CD4-positive, alpha-beta T cell treated with Interleukin-17A for 1 hour (primary cell): ENCODE results near the gene NEUROD2.
A peak's percentile ranks its signal among the peaks of the same experiment; 100 is the strongest.

ENCODE experiments used
- DNase-seq: peaks from one replicate; pipeline ENCODE4 v3.0.0-alpha.2; 2020

NEUROD2 gene

GRCh38 chr17:39634384-39634871 is 26.7 kb upstream of the NEUROD2 start:
- peak; percentile 57 for DNase-seq

- no peak for DNase-seq
These were observed 26.0 kb upstream of the NEUROD2 start for GRCh38 chr17:39633570-39634183.

GRCh38 chr17:39632153-39632941 is 24.6 kb upstream of the NEUROD2 start:
- no peak for DNase-seq

- DNase-seq, result no peak
These were observed 23.7 kb upstream of the NEUROD2 start for GRCh38 chr17:39631403-39631802.

DNA sequence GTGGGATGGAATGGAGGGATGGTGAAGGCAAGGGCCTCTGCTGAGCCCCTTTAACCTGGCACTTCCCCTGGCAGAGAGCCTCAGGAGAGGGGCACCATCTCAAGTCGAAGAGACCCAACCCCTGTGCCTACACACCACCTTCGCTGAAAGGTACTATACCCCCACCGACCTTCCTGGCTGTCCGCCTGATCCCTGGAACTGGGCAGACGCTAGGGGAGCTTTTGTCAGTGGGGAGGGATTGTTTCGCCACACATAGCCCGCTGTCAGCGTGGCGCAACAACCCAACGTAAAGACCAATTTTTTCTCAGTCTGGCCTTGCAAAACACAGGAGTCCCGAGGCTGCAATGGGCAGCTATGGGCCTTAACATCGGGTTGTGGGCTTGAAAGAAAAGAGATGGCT is 22.2 kb upstream of the NEUROD2 start:
- no peak for DNase-seq

DNA sequence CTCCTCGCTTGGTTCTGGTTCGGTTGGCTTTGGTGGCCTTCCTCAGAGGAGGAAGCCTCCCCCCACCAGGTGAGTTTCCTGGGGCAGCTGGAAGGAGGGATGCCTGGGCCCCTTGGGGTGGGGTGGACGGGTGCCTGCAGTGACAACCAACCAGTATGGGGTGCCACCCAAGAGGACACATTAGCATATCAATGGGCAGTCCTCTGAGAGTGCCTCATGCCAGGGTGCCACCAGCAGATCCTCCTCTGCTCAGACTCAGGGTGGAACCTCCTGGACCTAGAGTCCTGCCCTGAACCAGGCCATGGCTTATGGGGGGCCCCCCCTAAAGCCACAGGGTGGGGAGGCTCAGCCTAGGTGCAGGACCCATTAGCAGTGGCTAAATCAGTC is 21.8 kb upstream of the NEUROD2 start:
- no peak for DNase-seq

GRCh38 chr17:39628655-39629493 is 21.2 kb upstream of the NEUROD2 start:
- no peak for DNase-seq

DNA sequence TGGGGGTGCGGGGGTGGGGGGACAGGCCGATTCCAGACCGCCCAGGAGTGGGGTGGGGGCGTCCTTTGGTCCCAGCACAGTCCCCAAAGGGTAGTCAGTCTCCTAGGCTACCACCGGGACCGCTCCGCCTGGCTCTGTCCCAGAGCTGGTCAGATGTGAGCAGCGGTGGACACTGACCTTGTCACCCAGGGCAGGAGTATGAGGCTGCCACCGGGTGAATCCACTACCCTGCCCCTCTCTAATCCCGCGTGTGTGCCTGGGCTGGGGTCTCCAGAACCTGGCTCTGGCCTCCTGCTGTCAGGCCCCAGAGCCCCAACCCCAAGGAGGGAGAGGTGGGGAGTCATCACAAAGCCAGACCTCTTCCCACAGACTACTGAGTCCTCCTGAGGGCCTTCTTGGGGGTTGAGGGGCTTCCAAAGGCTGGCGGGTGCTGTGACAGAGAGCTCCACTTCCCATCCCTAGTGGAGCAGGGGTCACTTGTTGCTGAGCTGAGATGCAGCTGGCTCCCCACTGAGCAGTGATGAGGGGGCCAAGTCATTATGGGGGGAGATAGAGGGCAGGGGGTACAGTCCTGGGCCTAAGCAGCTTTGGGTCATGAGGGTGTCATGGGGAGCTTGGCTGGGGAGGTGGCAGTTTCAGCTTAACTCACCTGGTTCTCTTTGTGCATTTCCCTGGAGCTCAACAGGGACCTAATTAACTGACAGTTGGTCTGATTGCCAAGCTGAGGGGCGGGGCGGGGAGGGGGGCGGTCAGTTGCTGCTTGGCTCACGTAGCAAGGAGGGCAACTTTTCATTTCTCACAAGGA is 20.2 kb upstream of the NEUROD2 start:
- no peak for DNase-seq

- DNase-seq, result no peak
These were observed 19.5 kb upstream of the NEUROD2 start for GRCh38 chr17:39627047-39627711.

DNA sequence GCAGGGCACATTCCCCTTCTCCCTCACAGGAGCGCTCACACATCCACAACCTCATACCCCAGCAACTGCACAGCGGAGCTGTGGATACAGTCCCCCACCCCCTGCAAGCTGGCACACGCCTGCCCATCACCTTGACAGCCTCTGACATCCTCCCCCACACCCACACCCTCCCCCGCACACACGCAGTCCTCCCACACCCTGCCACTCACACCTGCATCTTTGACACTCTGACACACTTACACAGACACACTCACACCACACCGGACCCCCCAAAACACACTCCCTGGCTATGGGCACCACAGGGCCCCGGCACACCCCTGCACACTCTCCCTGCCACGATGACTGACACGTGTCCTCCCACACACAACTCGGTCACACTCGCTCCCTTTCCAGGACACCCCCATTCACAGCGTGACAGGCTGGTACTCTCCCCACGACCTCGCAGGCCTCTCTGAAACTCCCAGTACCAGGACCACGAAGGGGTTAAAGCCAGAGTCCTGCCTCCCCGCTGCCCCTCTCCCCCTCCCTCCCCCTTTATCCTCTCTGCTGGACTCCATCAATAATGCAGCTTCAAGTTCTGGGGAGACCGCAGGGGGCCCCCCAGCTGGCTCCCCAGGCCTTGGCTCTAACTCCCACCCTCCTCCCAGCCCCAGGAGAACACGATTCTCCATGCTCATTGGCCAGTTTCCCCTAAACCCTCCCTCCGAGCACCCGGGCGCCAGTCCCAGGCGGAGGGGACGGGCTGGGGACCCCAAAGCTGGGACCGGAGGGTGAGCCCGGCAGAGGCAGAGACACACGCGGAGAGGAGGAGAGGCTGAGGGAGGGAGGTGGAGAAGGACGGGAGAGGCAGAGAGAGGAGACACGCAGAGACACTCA is 18.7 kb upstream of the NEUROD2 start, which contains the start of gene PPP1R1B:
Gene PPP1R1B, plus strand, starts transcription at position 782 of the 876 bp plus-strand sequence. CDS start 441 bp downstream, outside the sequence.
- no peak for DNase-seq

DNA sequence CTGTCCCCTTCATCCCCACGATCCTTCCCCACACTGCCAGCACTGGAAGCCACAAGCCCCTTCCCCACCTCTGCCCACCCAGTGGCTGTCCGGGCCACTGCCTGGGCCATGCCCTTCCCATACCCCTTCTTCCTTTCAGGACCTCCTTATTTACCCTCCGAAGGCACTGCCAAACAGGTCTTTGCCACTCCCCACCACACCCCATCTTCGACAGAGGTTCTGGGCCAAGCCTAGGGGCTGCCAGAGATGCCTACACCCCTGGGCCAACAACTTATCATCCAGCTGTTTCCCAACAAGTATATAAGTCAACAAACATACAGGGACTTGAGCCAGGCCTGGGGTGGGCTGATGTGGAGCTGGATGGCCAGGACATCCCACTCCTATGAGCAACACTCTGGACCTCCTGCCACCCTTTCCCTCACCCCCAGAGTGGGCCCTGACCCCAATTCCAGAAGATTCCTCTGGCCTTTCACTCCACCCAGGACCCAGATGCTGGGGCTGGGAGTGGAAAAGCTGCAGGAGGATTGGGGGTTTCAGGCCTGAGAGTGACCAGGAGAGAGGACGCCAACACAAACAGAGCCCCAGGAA is 17.6 kb upstream of the NEUROD2 start:
- DNase-seq, result no peak

- no peak for DNase-seq
These were observed 16.6 kb upstream of the NEUROD2 start for GRCh38 chr17:39624313-39624712.

DNA sequence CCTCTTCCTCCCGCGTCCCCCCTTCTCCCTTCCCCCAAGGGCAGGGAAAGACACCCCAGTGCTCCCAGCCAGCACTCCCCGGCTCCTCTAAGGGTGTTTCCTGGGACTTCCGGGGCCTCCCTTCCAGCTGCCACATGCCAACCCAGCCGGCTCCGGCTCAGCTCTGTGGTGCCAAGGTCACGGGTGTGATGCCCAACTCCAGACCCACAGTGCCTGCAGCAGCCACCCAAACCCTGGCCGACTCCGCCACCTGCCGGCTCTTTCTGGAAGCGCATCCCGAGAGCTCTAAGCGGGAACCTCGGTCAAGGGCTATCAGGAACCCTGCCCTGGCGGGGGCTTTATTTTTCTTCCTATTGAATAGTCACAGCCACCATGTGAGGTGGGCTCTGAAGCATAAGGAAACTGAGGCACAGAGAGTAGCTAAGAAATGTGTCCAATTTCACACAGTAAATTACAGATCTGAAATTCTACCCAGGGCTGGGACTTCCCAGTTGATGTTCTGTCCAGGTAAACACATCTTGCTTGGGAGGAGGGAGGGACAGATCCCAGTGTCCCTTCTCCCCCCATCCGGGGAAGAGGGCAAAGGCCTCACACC is 15.7 kb upstream of the NEUROD2 start:
- peak; percentile 89 for DNase-seq

DNA sequence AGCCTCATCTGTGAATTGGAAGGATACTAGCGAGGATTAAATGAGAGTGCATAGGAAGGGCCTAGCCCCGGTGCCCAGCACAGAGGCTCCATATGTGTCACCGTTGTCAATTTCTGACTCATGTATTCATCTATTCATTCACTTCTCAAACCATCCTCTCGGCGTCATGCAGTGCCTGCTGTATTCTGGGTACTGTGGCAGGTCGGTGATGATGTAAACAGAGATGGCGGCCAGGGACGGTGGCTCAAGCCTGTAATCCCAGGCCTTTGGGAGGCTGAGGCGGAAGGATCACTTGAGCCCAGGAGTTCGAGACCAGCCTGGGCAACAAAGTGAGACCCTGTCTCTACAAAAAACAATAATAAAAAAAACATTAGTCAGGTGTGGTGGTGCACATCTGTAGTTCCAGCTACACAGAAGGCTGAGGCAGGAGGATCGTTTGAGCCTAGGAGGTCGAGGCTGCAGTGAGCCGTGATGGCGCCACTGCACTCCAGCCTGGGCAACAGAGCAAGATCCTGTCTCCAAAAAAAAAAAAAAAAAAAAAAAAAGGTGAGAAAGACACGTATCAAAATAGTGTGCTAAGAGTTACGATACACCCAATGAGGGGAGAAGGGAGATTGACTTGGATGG is 14.8 kb upstream of the NEUROD2 start:
- peak; percentile 57 for DNase-seq

DNA sequence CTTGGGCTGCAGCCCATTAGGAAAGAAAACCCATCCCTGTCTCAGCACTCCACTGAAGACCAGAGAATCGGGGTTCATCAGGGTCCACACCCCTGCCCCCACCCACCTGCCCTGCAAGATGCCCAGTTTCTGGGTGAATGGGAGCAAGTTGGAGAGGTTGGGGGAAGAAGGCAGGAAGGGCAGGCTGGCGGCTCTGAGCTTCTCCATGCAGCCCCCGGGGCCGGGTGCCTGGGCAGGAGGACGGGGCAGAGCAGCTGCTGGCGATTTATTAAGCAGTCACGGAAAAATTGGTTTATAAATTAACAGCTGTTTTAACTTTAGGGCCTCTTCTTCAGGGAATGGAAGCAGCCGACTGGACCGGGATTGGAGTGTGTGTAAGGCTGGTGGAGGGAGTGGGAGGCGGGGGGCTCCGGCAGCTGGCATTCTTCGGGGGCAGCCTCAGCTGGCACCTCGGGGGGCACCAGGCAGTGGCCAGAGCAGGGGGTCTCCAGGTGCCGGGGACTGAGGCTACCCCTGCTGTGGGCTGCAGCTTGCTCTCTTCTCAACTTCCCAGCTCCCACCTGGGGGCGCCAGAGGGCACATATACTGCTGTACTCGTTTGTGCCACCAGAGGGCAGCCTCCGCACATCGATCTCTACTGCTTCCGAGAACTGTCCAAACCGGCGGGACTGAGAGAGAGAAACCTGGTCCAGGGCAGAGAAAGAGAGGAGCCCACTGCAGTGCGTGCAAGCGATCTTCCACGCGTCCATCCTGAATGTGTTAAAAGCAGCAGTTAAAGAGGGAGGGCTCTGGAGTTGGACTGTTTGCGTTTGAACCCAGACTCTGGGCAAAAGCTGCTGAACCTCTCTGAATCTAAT is 14.0 kb upstream of the NEUROD2 start:
- peak; percentile 92 for DNase-seq

DNA sequence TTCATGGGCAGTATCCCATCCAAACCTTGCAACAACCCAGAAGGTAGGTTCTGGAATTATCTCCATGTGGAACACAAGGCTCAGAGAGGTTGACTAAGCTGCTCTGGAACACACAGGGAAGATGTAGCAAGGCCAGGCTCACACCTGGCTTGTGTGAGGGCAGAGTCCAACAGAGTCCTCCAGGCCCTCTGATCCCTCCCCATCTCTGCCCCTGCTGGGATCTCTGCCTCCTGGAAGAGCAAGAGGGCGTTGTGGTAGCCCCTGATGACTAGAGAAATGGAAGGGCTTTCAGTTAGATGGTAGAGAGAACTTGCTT is 12.0 kb upstream of the NEUROD2 start:
- no peak for DNase-seq

GRCh38 chr17:39618956-39619785 is 11.5 kb upstream of the NEUROD2 start:
- DNase-seq, result no peak
